Lower lobe of right lung (tissue), 2 donors: ENCODE data around the gene RPL19. TPM values are rescaled to one million over a fixed set of nuclear protein-coding genes. Genes with fewer than 3 reads are reported as not detected.

ENCODE experiments used
- ATAC-seq, 2 donors: fragments of 200-7000 bp; cut with Tn5 transposase; one replicate each; pipeline ENCODE4 v1.9.1; 2020 to 2022; ENCODE audit warnings: mild to moderate bottlenecking in 2 of 2, moderate library complexity in 2 of 2
- DNase-seq: peaks from one replicate; pipeline ENCODE4 v3.0.0-alpha.2; 2020
- H3K27ac ChIP-seq: fragments of 200-600 bp; one replicate; pipeline ENCODE4 v1.8.0; 2022
- H3K27me3 ChIP-seq: fragments of 200-600 bp; one replicate; pipeline ENCODE4 v1.8.0; 2022; ENCODE audit warnings: low read depth
- H3K36me3 ChIP-seq: fragments of 200-600 bp; one replicate; pipeline ENCODE4 v1.8.0; 2022; ENCODE audit warnings: mild to moderate bottlenecking
- H3K4me1 ChIP-seq: fragments of 200-600 bp; one replicate; pipeline ENCODE4 v1.8.0; 2022
- H3K4me3 ChIP-seq: fragments of 200-600 bp; one replicate; pipeline ENCODE4 v1.8.0; 2022; ENCODE audit warnings: mild to moderate bottlenecking
- H3K9me3 ChIP-seq: fragments of 200-600 bp; one replicate; pipeline ENCODE4 v1.8.0; 2022
- CTCF ChIP-seq: fragments of 200-600 bp; IDR thresholded peaks from one replicate; pipeline ENCODE4 v1.8.0; 2022; ENCODE audit warnings: antibody characterized with exemption, mild to moderate bottlenecking
- intact Hi-C: fragments of 100-400 bp; cut with DNase I; formaldehyde crosslinking; loops from one replicate; pipeline ENCODE4 v1.11.0; 2022
- total RNA-seq: library from RNA; stranded (reverse); fragmentation: NEBNext Ultra II Directional; extraction: Animal tissue kit (Norgen Biotek cat#: 25700); gene quantifications from one replicate; pipeline ENCODE4 v1.2.1, GENCODE V29; 2021
- donor health status: DM: no; HTN: yes; CAD: no; lungs with severe emphysema.

Gene RPL19
- total RNA-seq, 1 donor from 2014 or later, result 1,465 TPM

- Histone ChIP-seq H3K9me3 (no peaks in the 10 kb centered on the region), H3K27me3 (peaks cover 18% of the 10 kb centered on the region), H3K27ac (peak overlapping the region; percentile 31), H3K36me3 (no peaks in the 10 kb centered on the region), H3K4me3 (no peak overlapping the region), H3K4me1 (peaks cover 11% of the 10 kb centered on the region)
- ATAC-seq, result peak; percentile 75 to 81
- no peak for TF ChIP-seq CTCF
- peak; percentile 67 for DNase-seq
- intact Hi-C loops, result no loop called here
Measured at GRCh38 chr17:39238311-39238972, 38.4 kb downstream of the RPL19 start.

- DNase-seq, result peak; percentile 72
- intact Hi-C loops, result no loop called here
- TF ChIP-seq CTCF, result peak; percentile 55
- Histone ChIP-seq H3K27me3 (peaks cover 15% of the 10 kb centered on the region), H3K4me1 (peaks cover 17% of the 10 kb centered on the region), H3K9me3 (no peaks in the 10 kb centered on the region), H3K36me3 (no peaks in the 10 kb centered on the region), H3K27ac (no peak overlapping the region), H3K4me3 (no peak overlapping the region)
- peak; percentile 73 to 80 for ATAC-seq
Measured at GRCh38 chr17:39239640-39240314, 39.7 kb downstream of the RPL19 start.

GRCh38 chr17:39240631-39241030 is 40.5 kb downstream of the RPL19 start:
- Histone ChIP-seq H3K9me3 (no peaks in the 10 kb centered on the region), H3K27me3 (peaks cover 13% of the 10 kb centered on the region), H3K4me1 (peaks cover 17% of the 10 kb centered on the region), H3K36me3 (no peaks in the 10 kb centered on the region), H3K4me3 (no peak overlapping the region), H3K27ac (no peak overlapping the region)
- TF ChIP-seq CTCF, result no peak
- ATAC-seq (no peak), DNase-seq (no peak)
- intact Hi-C loops, result no loop called here

- DNase-seq (no peak), ATAC-seq (no peak)
- Histone ChIP-seq H3K27ac (no peak overlapping the region), H3K4me3 (no peak overlapping the region), H3K4me1 (peaks cover 14% of the 10 kb centered on the region), H3K9me3 (no peaks in the 10 kb centered on the region), H3K36me3 (no peaks in the 10 kb centered on the region), H3K27me3 (peaks cover 13% of the 10 kb centered on the region)
- no peak for TF ChIP-seq CTCF
- intact Hi-C loops, result no loop called here
Measured at GRCh38 chr17:39243155-39243554, 43.1 kb downstream of the RPL19 start.

- peak; percentile 2 for ATAC-seq
- no peaks in the 10 kb centered on the region for H3K9me3 ChIP-seq
- intact Hi-C loops, result no loop called here
- no peak overlapping the region for H3K4me3 ChIP-seq
- peaks cover 13% of the 10 kb centered on the region for H3K27me3 ChIP-seq
- no peak overlapping the region for H3K27ac ChIP-seq
- no peaks in the 10 kb centered on the region for H3K36me3 ChIP-seq
- H3K4me1 ChIP-seq, result peaks cover 6% of the 10 kb centered on the region
- no peak for DNase-seq
- no peak for TF ChIP-seq CTCF
Measured at GRCh38 chr17:39244016-39244599, 44.0 kb downstream of the RPL19 start.
